OCI-LY3 (cell line): ENCODE results near the gene MPL.

Experiments used
- CTCF ChIP-seq: fragments of 200-600, 300-600 bp; sonication (generic); IDR thresholded peaks from 2 replicates; pipeline ENCODE4 v1.5.1; 2014; ENCODE audit warnings: antibody characterized with exemption, low read length, low read depth
- EZH2phosphoT487 ChIP-seq: fragments of 200-600 bp; shearing (Covaris generic); IDR thresholded peaks from 2 replicates; pipeline ENCODE4 v1.6.1; 2018; ENCODE audit warnings: antibody characterized with exemption, mixed run types, low read depth

GRCh38 chr1:43321331-43321891, 16.2 kb upstream of the MPL start:
- TF ChIP-seq CTCF: no peak
- no peak for TF ChIP-seq EZH2phosphoT487
